SK-N-MC (cell line): ENCODE results near the gene APEX1.

Experiments
- EZH2 ChIP-seq: fragments of 200-600 bp; sonication (generic); IDR thresholded peaks from one replicate; pipeline ENCODE4 v1.6.1; 2017; ENCODE audit warnings: antibody characterized with exemption
- POLR2AphosphoS5 ChIP-seq: IDR thresholded peaks from 2 replicates; pipeline ENCODE4 v1.6.1; 2012; ENCODE audit warnings: mild to moderate bottlenecking, low read depth, low read length, borderline replicate concordance

- no peak for TF ChIP-seq POLR2AphosphoS5
- TF ChIP-seq EZH2, result no peak
Observed at GRCh38 chr14:20427231-20428009, 27.6 kb upstream of the APEX1 start.
